HG02623 (cell line): Measurements from ENCODE around the gene TREML1.
"Not testable (repeated sequence)": the region's sequence is repeated elsewhere in the genome, so short reads cannot be mapped to it uniquely, and the experiment has no call there.

Experiments used
- ATAC-seq: cut with Tn5 transposase; IDR thresholded peaks from one replicate; pipeline ENCODE4 v1.9.1; 2021; ENCODE audit warnings: moderate library complexity; ENCODE audit not compliant: unreplicated experiment

The TREML1 gene

GRCh38 chr6:41153451-41153850 lies 696 bp downstream of the TREML1 start:
- ATAC-seq = no peak

GRCh38 chr6:41150671-41151070 lies 3.5 kb downstream of the TREML1 start:
- ATAC-seq = no peak

- ATAC-seq = no peak
Observed at GRCh38 chr6:41147917-41148316, 6.2 kb downstream of the TREML1 start.

GRCh38 chr6:41136911-41137310 lies 17.2 kb downstream of the TREML1 start:
- ATAC-seq = no peak

- ATAC-seq = no peak
Observed at GRCh38 chr6:41135062-41135832, 18.9 kb downstream of the TREML1 start.

- ATAC-seq = no peak
Observed at GRCh38 chr6:41132254-41132653, 21.9 kb downstream of the TREML1 start.

GRCh38 chr6:41125282-41125681 lies 28.9 kb downstream of the TREML1 start:
- no peak for ATAC-seq

GRCh38 chr6:41122918-41123317 lies 31.2 kb downstream of the TREML1 start:
- no peak for ATAC-seq

GRCh38 chr6:41122373-41122772 lies 31.8 kb downstream of the TREML1 start:
- ATAC-seq = no peak

- ATAC-seq = no peak
Observed at GRCh38 chr6:41120058-41120457, 34.1 kb downstream of the TREML1 start.

GRCh38 chr6:41119508-41119907 lies 34.6 kb downstream of the TREML1 start:
- no peak for ATAC-seq

GRCh38 chr6:41115027-41115426 lies 39.1 kb downstream of the TREML1 start:
- ATAC-seq = not testable (repeated sequence)

- ATAC-seq = no peak
Observed at GRCh38 chr6:41111017-41111416, 43.1 kb downstream of the TREML1 start.

- no peak for ATAC-seq
Observed at GRCh38 chr6:41103847-41104246, 50.3 kb downstream of the TREML1 start.

- no peak for ATAC-seq
Observed at GRCh38 chr6:41100871-41101287, 53.3 kb downstream of the TREML1 start.
